ENCODE results near the gene ACTL6B. TPM values are rescaled to one million over a fixed set of nuclear protein-coding genes. Genes with fewer than 3 reads are reported as not detected.

Gene ACTL6B
- total and polyA plus RNA-seq, 2 of the 8 experiments (the other 6 are each of a cell fraction or from before 2014, with no cell fraction given), result 2.1 to 4.5 TPM

DNA sequence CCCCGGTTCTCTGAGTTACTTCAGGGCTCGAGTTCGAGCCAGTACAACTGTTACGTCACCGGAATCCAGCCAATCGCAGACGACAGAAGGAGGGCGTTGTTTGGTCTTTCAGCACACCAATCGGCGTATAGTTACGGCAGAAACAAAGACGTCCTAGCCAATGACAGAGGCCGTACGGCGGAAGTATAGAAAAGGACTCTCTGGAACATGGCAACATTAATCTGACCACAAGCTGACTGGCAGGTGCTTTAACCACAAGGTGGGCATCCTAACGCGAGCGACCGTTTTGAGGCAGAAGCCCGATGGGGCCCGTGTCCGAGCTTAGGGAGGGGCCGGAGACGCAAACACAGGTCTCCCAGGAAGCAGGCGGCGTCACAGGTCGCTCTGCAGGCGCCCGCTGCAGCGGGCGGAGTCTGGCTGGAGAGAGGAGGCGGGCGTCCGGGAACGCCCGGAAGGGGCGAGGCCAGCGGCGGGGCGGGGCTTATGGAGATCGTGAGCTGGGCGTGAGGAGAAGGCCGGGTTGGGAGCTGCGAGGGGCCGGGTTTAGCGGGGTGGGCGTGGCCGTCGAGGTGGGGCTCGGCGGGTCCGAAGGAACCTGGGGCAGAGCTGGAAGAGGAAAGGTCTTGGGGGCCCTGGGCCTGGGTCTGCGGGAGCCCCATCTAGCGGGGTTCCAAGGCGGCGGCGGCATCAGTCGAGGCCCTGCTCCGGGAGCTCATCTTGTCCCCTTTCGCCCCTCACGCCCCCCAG is 44.1 kb downstream of the ACTL6B start, which contains the start of gene MOSPD3:
TSS of gene MOSPD3 (plus strand) at position 558 of the 747 bp plus-strand sequence. CDS start 252 bp downstream, outside the sequence.
- peak within 1 kb of the TSS; percentile 74 for H4K5ac ChIP-seq (ENCODE audit: insufficient read length, low read depth, low read length)
- H3K56ac ChIP-seq (replicated peaks; ENCODE audit: insufficient read length, low read depth, low read length), result peak within 1 kb of the TSS; percentile 51
- H3K9ac ChIP-seq (replicated peaks in 1 of 4; ENCODE audit: extremely low read depth in 1 of 4, low read depth in 3 of 4, low read length in 3 of 4), result peak within 1 kb of the TSS in 3 of 4 experiments; percentile 86 to 90 (median 87); a peak in 6 of 7 replicates
- no peak within 1 kb of the TSS for H2BK20ac ChIP-seq (ENCODE audit: low read length)
- H3K27ac ChIP-seq (ENCODE audit: low read depth, low read length), result peak within 1 kb of the TSS; percentile 98
- peak within 1 kb of the TSS; percentile 68 to 94 for H3K4me2 ChIP-seq (ENCODE audit: insufficient read depth in 1 of 2, low read depth in 2 of 2, low read length in 2 of 2)
- no peaks in the 10 kb centered on the region for H3K9me3 ChIP-seq (ENCODE audit: insufficient read depth in 2 of 2, low read depth in 1 of 2, low read length in 1 of 2)
- peak within 1 kb of the TSS; percentile 33; the same call in 1 of the 2 replicates for H2BK15ac ChIP-seq (ENCODE audit: low read length)
- WGBS, 2 experiments (ENCODE audit: extremely low coverage in 1 of 2, insufficient coverage in 1 of 2, insufficient read length in 1 of 2, insufficient replicate concordance in 2 of 2, low coverage in 1 of 2, low lambda C conversion rate in 2 of 2, missing lambda C conversion rate in 1 of 2), result 1% methylated on average over 51 of the region's 61 CpGs; no CpG with 5 or more reads in 1 of the 2 experiments
- H3K79me2 ChIP-seq (ENCODE audit: control insufficient read depth in 1 of 2, insufficient read depth in 2 of 2, low read length in 2 of 2), result no peaks in the 10 kb centered on the region
- H2BK12ac ChIP-seq (ENCODE audit: low read depth, low read length), result peak within 1 kb of the TSS; percentile 97; the same call in 1 of the 2 replicates
- peak within 1 kb of the TSS; percentile 99 for H3K18ac ChIP-seq (ENCODE audit: extremely low read depth, low read length)
- H3K14ac ChIP-seq (ENCODE audit: insufficient read length), result no peak within 1 kb of the TSS
- H2AK5ac ChIP-seq (ENCODE audit: low read depth, low read length), result no peak within 1 kb of the TSS
- H3K36me3 ChIP-seq (ENCODE audit: control insufficient read depth in 2 of 4, insufficient read depth in 4 of 4, low read length in 3 of 4), result peaks cover 0 to 7% (median under 1%) of the 10 kb centered on the region in 4 experiments; a peak in 3 of 8 replicates
- no peak within 1 kb of the TSS for H3K4ac ChIP-seq (replicated peaks; ENCODE audit: insufficient read length, low read depth, low read length)
- peaks cover 0 to 2% of the 10 kb centered on the region in 2 experiments for H4K20me1 ChIP-seq (replicated peaks in 1 of 2; ENCODE audit: control insufficient read depth in 1 of 2, insufficient read depth in 2 of 2, low read length in 2 of 2)
- DNase-seq (ENCODE audit: low read depth in 1 of 2, low spot score in 2 of 2) (peak; percentile 98 to 99), FAIRE-seq (peak; percentile 100)
- no peak within 1 kb of the TSS for H3K23ac ChIP-seq (ENCODE audit: insufficient read length)
- H2AFZ ChIP-seq (ENCODE audit: low read length), result peak within 1 kb of the TSS; percentile 88; the same call in 1 of the 2 replicates
- H3K79me1 ChIP-seq (ENCODE audit: low read depth, low read length), result no peaks in the 10 kb centered on the region
- no peak within 1 kb of the TSS for H2BK120ac ChIP-seq (replicated peaks; ENCODE audit: low read depth, low read length)
- peak within 1 kb of the TSS; percentile 89 for H2BK5ac ChIP-seq (ENCODE audit: low read depth, low read length)
- H3K4me3 ChIP-seq (ENCODE audit: extremely low read depth in 1 of 4, insufficient read depth in 2 of 4, low read depth in 3 of 4, low read length in 4 of 4), result peak within 1 kb of the TSS; percentile 74 to 83 (median 76)
- no peaks in the 10 kb centered on the region; a peak in 1 of 7 replicates for H3K27me3 ChIP-seq (replicated peaks in 1 of 4; ENCODE audit: control insufficient read depth in 3 of 4, extremely low read depth in 1 of 4, insufficient read depth in 3 of 4, low read length in 3 of 4)
- CTCF ChIA-PET (ENCODE audit: partially characterized antibody), result interaction anchor here (0.6 to 8.8 kb wide), 24 partner anchors 9 to 224 kb away, joined by 3 to 73 read pairs (median 5); partner anchors contain the start of genes ACTL6B and GIGYF1
- H3K23me2 ChIP-seq (ENCODE audit: low read depth, low read length), result peaks cover 5% of the 10 kb centered on the region
- no peak within 1 kb of the TSS for H4K91ac ChIP-seq (replicated peaks; ENCODE audit: insufficient read length, low read length)
- H4K8ac ChIP-seq (ENCODE audit: extremely low read depth, insufficient read depth, low read length), result peak within 1 kb of the TSS; percentile 97; the same call in 1 of the 2 replicates
- POLR2A ChIA-PET (ENCODE audit: partially characterized antibody), result interaction anchor here (0.6 to 2.4 kb wide), 21 partner anchors 9 to 263 kb away, joined by 3 to 19 read pairs (median 4); partner anchors contain the start of genes ACTL6B, FBXO24, GIGYF1 and LRCH4
- peaks cover 0 to 6% (median 2%) of the 10 kb centered on the region in 4 experiments; a peak in 3 of 7 replicates for H3K4me1 ChIP-seq (replicated peaks in 1 of 4; ENCODE audit: control insufficient read depth in 3 of 4, insufficient read depth in 4 of 4, low read length in 3 of 4)
- no peak for TF ChIP-seq RNF2 (IDR thresholded peaks at IDR 0.05; ENCODE audit: borderline replicate concordance, low read depth, low read length, missing control alignments, poor library complexity, severe bottlenecking)
- TF ChIP-seq TAF7 (optimal IDR thresholded peaks at IDR 0.05; ENCODE audit: borderline replicate concordance, low read depth, low read length), result peak; percentile 62
- TF ChIP-seq SP1 (IDR thresholded peaks at IDR 0.05; ENCODE audit: low read depth, low read length), result peak; percentile 86
- TF ChIP-seq, protein P1, sequence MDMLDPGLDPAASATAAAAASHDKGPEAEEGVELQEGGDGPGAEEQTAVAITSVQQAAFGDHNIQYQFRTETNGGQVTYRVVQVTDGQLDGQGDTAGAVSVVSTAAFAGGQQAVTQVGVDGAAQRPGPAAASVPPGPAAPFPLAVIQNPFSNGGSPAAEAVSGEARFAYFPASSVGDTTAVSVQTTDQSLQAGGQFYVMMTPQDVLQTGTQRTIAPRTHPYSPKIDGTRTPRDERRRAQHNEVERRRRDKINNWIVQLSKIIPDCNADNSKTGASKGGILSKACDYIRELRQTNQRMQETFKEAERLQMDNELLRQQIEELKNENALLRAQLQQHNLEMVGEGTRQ (IDR thresholded peaks at IDR 0.05; ENCODE audit: low read length), result no peak
- no peak for TF ChIP-seq POU5F1 (IDR thresholded peaks at IDR 0.05; ENCODE audit: low read depth, low read length)
- TF ChIP-seq ASH2L (IDR thresholded peaks at IDR 0.05; ENCODE audit: low read length), result peak; percentile 3
- peak; percentile 69; the same call in 1 of the 2 replicates for TF ChIP-seq POLR2AphosphoS5 (IDR thresholded peaks at IDR 0.05; ENCODE audit: low read depth, low read length)
- no peak for TF ChIP-seq CBX8 (IDR thresholded peaks at IDR 0.05; ENCODE audit: borderline replicate concordance, low read depth, low read length)
- TF ChIP-seq SP4 (IDR thresholded peaks at IDR 0.05; ENCODE audit: low read length), result peak; percentile 66; the same call in 1 of the 2 replicates
- peak; percentile 53; the same call in 1 of the 2 replicates for TF ChIP-seq CHD2 (IDR thresholded peaks at IDR 0.05; ENCODE audit: low read length)

All from H1 (cell line).